ENCODE results near the gene MICU1.
"Not testable (repeated sequence)": the region's sequence is repeated elsewhere in the genome, so short reads cannot be mapped to it uniquely, and the experiment has no call there.

MICU1 gene

GRCh38 chr10:72445851-72446250 is 180.0 kb downstream of the MICU1 start:
- DNase-seq (ENCODE audit: low spot score): no peak

GRCh38 chr10:72442969-72443368 is 182.9 kb downstream of the MICU1 start:
- DNase-seq (ENCODE audit: low spot score): not testable (repeated sequence)

GRCh38 chr10:72435570-72435969 is 190.3 kb downstream of the MICU1 start:
- DNase-seq (ENCODE audit: low spot score): no peak

- not testable (repeated sequence) for DNase-seq (ENCODE audit: low spot score)
Measured at GRCh38 chr10:72430936-72431335, 194.9 kb downstream of the MICU1 start.

- no peak for DNase-seq (ENCODE audit: low spot score)
Measured at GRCh38 chr10:72429931-72430330, 195.9 kb downstream of the MICU1 start.

GRCh38 chr10:72426986-72427385 is 198.9 kb downstream of the MICU1 start:
- DNase-seq (ENCODE audit: low spot score): no peak

- DNase-seq (ENCODE audit: low spot score): no peak
Measured at GRCh38 chr10:72425133-72425532, 200.7 kb downstream of the MICU1 start.

GRCh38 chr10:72424561-72424960 is 201.3 kb downstream of the MICU1 start:
- no peak for DNase-seq (ENCODE audit: low spot score)

GRCh38 chr10:72423426-72423825 is 202.5 kb downstream of the MICU1 start:
- no peak for DNase-seq (ENCODE audit: low spot score)

- no peak for DNase-seq (ENCODE audit: low spot score)
Measured at GRCh38 chr10:72421885-72422540, 203.9 kb downstream of the MICU1 start.

GRCh38 chr10:72419241-72419640 is 206.6 kb downstream of the MICU1 start:
- no peak for DNase-seq (ENCODE audit: low spot score)

GRCh38 chr10:72418679-72419078 is 207.2 kb downstream of the MICU1 start:
- no peak for DNase-seq (ENCODE audit: low spot score)

- DNase-seq (ENCODE audit: low spot score): no peak
Measured at GRCh38 chr10:72417971-72418370, 207.9 kb downstream of the MICU1 start.

- DNase-seq (ENCODE audit: low spot score): no peak
Measured at GRCh38 chr10:72416661-72417060, 209.2 kb downstream of the MICU1 start.

- no peak for DNase-seq (ENCODE audit: low spot score)
Measured at GRCh38 chr10:72414642-72415041, 211.2 kb downstream of the MICU1 start.

GRCh38 chr10:72409167-72409566 is 216.7 kb downstream of the MICU1 start:
- no peak for DNase-seq (ENCODE audit: low spot score)

- no peak for DNase-seq (ENCODE audit: low spot score)
Measured at GRCh38 chr10:72407927-72408600, 217.8 kb downstream of the MICU1 start.

GRCh38 chr10:72407471-72407870 is 218.4 kb downstream of the MICU1 start:
- no peak for DNase-seq (ENCODE audit: low spot score)

- not testable (repeated sequence) for DNase-seq (ENCODE audit: low spot score)
Measured at GRCh38 chr10:72395581-72395980, 230.3 kb downstream of the MICU1 start.

GRCh38 chr10:72392571-72392970 is 233.3 kb downstream of the MICU1 start:
- DNase-seq (ENCODE audit: low spot score): no peak

- DNase-seq (ENCODE audit: low spot score): no peak
Measured at GRCh38 chr10:72390764-72391163, 235.1 kb downstream of the MICU1 start.

- DNase-seq (ENCODE audit: low spot score): no peak
Measured at GRCh38 chr10:72389716-72390115, 236.2 kb downstream of the MICU1 start.

GRCh38 chr10:72389014-72389413 is 236.9 kb downstream of the MICU1 start:
- DNase-seq (ENCODE audit: low spot score): no peak

- no peak for DNase-seq (ENCODE audit: low spot score)
Measured at GRCh38 chr10:72388062-72388461, 237.8 kb downstream of the MICU1 start.

Data from CD4-positive, alpha-beta T cell treated with Interleukin-2 at 100 ng/mL for 4 hours (primary cell).